WTC11 (cell line): ENCODE data around the gene KLHDC8A. TPM values are rescaled to one million over a fixed set of nuclear protein-coding genes. Genes with fewer than 3 reads are reported as not detected.

Experiments used
- ATAC-seq: fragments of 200-7000 bp; cut with Tn5 transposase; 2 replicates; pipeline ENCODE4 v1.10.0; 2021; ENCODE audit warnings: mild to moderate bottlenecking, moderate library complexity
- CTCF ChIA-PET: fragments of 300-600 bp; sonication (Branson Sonifier 250); formaldehyde crosslinking; loops from one replicate; lab custom pipeline; 2021; ENCODE audit warnings: antibody characterized with exemption; lab: Charles Lee
- POLR2A ChIA-PET: fragments of 350-600 bp; sonication (Branson Sonifier 250); formaldehyde crosslinking; loops from one replicate; lab custom pipeline; 2021; ENCODE audit warnings: antibody characterized with exemption; lab: Charles Lee
- DNase-seq: peaks from one replicate; pipeline ENCODE4 v3.0.0; 2021; ENCODE audit warnings: low spot score
- H3K27ac Mint-ChIP-seq: 2 replicates; pipeline ENCODE4 v1.8.0; 2021; ENCODE audit warnings: mixed read lengths
- H3K27me3 Mint-ChIP-seq: 2 replicates; pipeline ENCODE4 v1.8.0; 2021; ENCODE audit warnings: low read depth, mild to moderate bottlenecking, moderate library complexity, mixed read lengths
- H3K36me3 Mint-ChIP-seq: 2 replicates; pipeline ENCODE4 v1.8.0; 2021; ENCODE audit warnings: mixed read lengths
- H3K4me1 Mint-ChIP-seq: 2 replicates; pipeline ENCODE4 v1.8.0; 2022; ENCODE audit warnings: mixed read lengths
- H3K4me3 Mint-ChIP-seq: 2 replicates; pipeline ENCODE4 v1.8.0; 2021; ENCODE audit warnings: mild to moderate bottlenecking, moderate library complexity, mixed read lengths
- H3K9me3 Mint-ChIP-seq: 2 replicates; pipeline ENCODE4 v1.8.0; 2021; ENCODE audit warnings: mixed read lengths
- AR ChIP-seq: fragments of 250-450 bp; sonication (Bioruptor Pico); IDR thresholded peaks from 2 replicates; pipeline ENCODE4 v1.9.0; 2021; ENCODE audit warnings: mild to moderate bottlenecking
- ATF1 ChIP-seq: sonication (generic); formaldehyde crosslinking; IDR thresholded peaks from 2 replicates; pipeline ENCODE4 v1.8.1; 2023; ENCODE audit warnings: mild to moderate bottlenecking, moderate library complexity, missing genetic modification reagents
- ATF6 ChIP-seq: sonication (generic); formaldehyde crosslinking; IDR thresholded peaks from 2 replicates; pipeline ENCODE4 v1.8.1; 2023; ENCODE audit warnings: mild to moderate bottlenecking, missing genetic modification reagents
- E2F4 ChIP-seq: sonication (generic); formaldehyde crosslinking; IDR thresholded peaks from 2 replicates; pipeline ENCODE4 v1.8.1; 2022; ENCODE audit warnings: low read depth, mild to moderate bottlenecking, moderate library complexity, missing genetic modification reagents, borderline replicate concordance
- ERG ChIP-seq: fragments of 250-450 bp; sonication (Bioruptor Pico); IDR thresholded peaks from 2 replicates; pipeline ENCODE4 v1.8.0; 2021; ENCODE audit warnings: mild to moderate bottlenecking
- ETV6 ChIP-seq: sonication (generic); formaldehyde crosslinking; IDR thresholded peaks from 2 replicates; pipeline ENCODE4 v1.8.1; 2022; ENCODE audit warnings: mild to moderate bottlenecking, missing genetic modification reagents
- FOXK1 ChIP-seq: sonication (generic); formaldehyde crosslinking; IDR thresholded peaks from 2 replicates; pipeline ENCODE4 v1.8.0; 2022; ENCODE audit warnings: mild to moderate bottlenecking, moderate library complexity, missing genetic modification reagents
- JUN ChIP-seq: sonication (generic); formaldehyde crosslinking; IDR thresholded peaks from 2 replicates; pipeline ENCODE4 v1.8.0; 2023; ENCODE audit warnings: mild to moderate bottlenecking, missing genetic modification reagents
- NFE2L1 ChIP-seq: sonication (generic); formaldehyde crosslinking; IDR thresholded peaks from 2 replicates; pipeline ENCODE4 v1.8.1; 2023; ENCODE audit warnings: missing genetic modification reagents
- OVOL2 ChIP-seq: fragments of 250-450 bp; sonication (Bioruptor Pico); IDR thresholded peaks from 2 replicates; pipeline ENCODE4 v1.9.0; 2021; ENCODE audit warnings: mild to moderate bottlenecking, borderline replicate concordance
- PRDM15 ChIP-seq: sonication (generic); formaldehyde crosslinking; IDR thresholded peaks from 2 replicates; pipeline ENCODE4 v1.8.0; 2022; ENCODE audit warnings: missing genetic modification reagents
- TEAD1 ChIP-seq: sonication (generic); formaldehyde crosslinking; IDR thresholded peaks from 2 replicates; pipeline ENCODE4 v1.8.0; 2022; ENCODE audit warnings: mild to moderate bottlenecking, missing genetic modification reagents
- TEAD4 ChIP-seq: sonication (generic); formaldehyde crosslinking; IDR thresholded peaks from 2 replicates; pipeline ENCODE4 v1.8.0; 2022; ENCODE audit warnings: mild to moderate bottlenecking, missing genetic modification reagents
- TP53 ChIP-seq: sonication (generic); formaldehyde crosslinking; IDR thresholded peaks from 2 replicates; pipeline ENCODE4 v1.8.1; 2023; ENCODE audit warnings: mild to moderate bottlenecking, missing genetic modification reagents
- ZNF121 ChIP-seq: sonication (generic); formaldehyde crosslinking; IDR thresholded peaks from 2 replicates; pipeline ENCODE4 v1.8.0; 2023; ENCODE audit warnings: missing genetic modification reagents
- ZNF263 ChIP-seq: sonication (generic); formaldehyde crosslinking; IDR thresholded peaks from 2 replicates; pipeline ENCODE4 v1.8.1; 2022; ENCODE audit warnings: low read depth, mild to moderate bottlenecking, moderate library complexity, missing genetic modification reagents
- total RNA-seq: library from RNA; stranded (reverse); gene quantifications from 3 replicates; pipeline ENCODE4 v1.2.3, GENCODE V29; 2021

The KLHDC8A gene
- total RNA-seq, 1 experiment from 2014 or later = 1.7 TPM

GRCh38 chr1:205291596-205291995 lies 65.1 kb downstream of the KLHDC8A start (continued):
- TF ChIP-seq ZNF121 (CRISPR knock-in tag) (no peak), JUN (CRISPR knock-in tag) (no peak), PRDM15 (CRISPR knock-in tag) (no peak)

GRCh38 chr1:205287767-205288559 lies 68.8 kb downstream of the KLHDC8A start:
- Mint-ChIP-seq H3K4me1 (peaks cover 53% of the 10 kb centered on the region), H3K9me3 (no peaks in the 10 kb centered on the region), H3K27ac (peak overlapping the region; percentile 38), H3K4me3 (no peak overlapping the region), H3K27me3 (no peaks in the 10 kb centered on the region; the same call in 1 of the 2 replicates), H3K36me3 (no peaks in the 10 kb centered on the region)
- POLR2A ChIA-PET = interaction anchor here (0.8 to 2.6 kb wide), 4 partner anchors 10 to 34 kb away, joined by 3 to 15 read pairs (median 4); no protein-coding TSS in a partner anchor
- CTCF ChIA-PET = interaction anchor here (0.6 to 3.1 kb wide), 12 partner anchors 11 to 147 kb away, joined by 3 to 12 read pairs (median 3); no protein-coding TSS in a partner anchor
- ATAC-seq (peak; percentile 49), DNase-seq (no peak)
- no peak for TF ChIP-seq ZNF121 (CRISPR knock-in tag)
- TF ChIP-seq NFE2L1 (CRISPR knock-in tag) = no peak
- no peak for TF ChIP-seq TEAD1 (CRISPR knock-in tag)
- TF ChIP-seq FOXK1 (CRISPR knock-in tag) = 0 out of 2 replicates have a peak, but pooled peaks have one; percentile 30
- no peak for TF ChIP-seq ATF1

GRCh38 chr1:205287076-205287475 lies 69.6 kb downstream of the KLHDC8A start:
- H3K27ac Mint-ChIP-seq = no peak overlapping the region
- H3K36me3 Mint-ChIP-seq = no peaks in the 10 kb centered on the region
- H3K27me3 Mint-ChIP-seq = no peaks in the 10 kb centered on the region
- peaks cover 49% of the 10 kb centered on the region for H3K4me1 Mint-ChIP-seq
- DNase-seq (no peak), ATAC-seq (no peak)
- TF ChIP-seq TP53 (CRISPR knock-in tag) = no peak
- no peak for TF ChIP-seq ZNF263 (CRISPR knock-in tag)
- TF ChIP-seq ERG (CRISPR knock-in tag) = no peak
- no peak for TF ChIP-seq AR (CRISPR knock-in tag)
- TF ChIP-seq E2F4 (CRISPR knock-in tag) = no peak
- no peak for TF ChIP-seq ATF6 (CRISPR knock-in tag)
- no peak for TF ChIP-seq OVOL2 (CRISPR knock-in tag)
- TF ChIP-seq TEAD4 (CRISPR knock-in tag) = no peak
- TF ChIP-seq ETV6 (CRISPR knock-in tag) = no peak
- ChIA-PET POLR2A (interaction anchor here (1.1 to 2.6 kb wide), 3 partner anchors 11 to 35 kb away, joined by 3 to 15 read pairs (median 4); no protein-coding TSS in a partner anchor), CTCF (interaction anchor here (0.7 to 2.1 kb wide), 5 partner anchors 11 to 146 kb away, joined by 3 to 9 read pairs (median 5); no protein-coding TSS in a partner anchor)
- H3K4me3 Mint-ChIP-seq = no peak overlapping the region
- no peaks in the 10 kb centered on the region for H3K9me3 Mint-ChIP-seq
